GM18951 (cell line): ENCODE measurements around the gene KDM2B.

ENCODE experiments used
- POLR2A ChIP-seq: IDR thresholded peaks from 4 replicates; pipeline ENCODE4 v1.6.1; 2011; ENCODE audit warnings: mild to moderate bottlenecking; ENCODE audit not compliant: insufficient read length, insufficient read depth; ENCODE audit errors: extremely low read depth
- in situ Hi-C: fragments of 300-500 bp; cut with MboI; formaldehyde crosslinking; loops from one replicate; pipeline ENCODE4 v1.12.0; 2022; ENCODE audit warnings: low sequenced_read_pairs, mixed read lengths, inconsistent platforms; ENCODE audit not compliant: unreplicated experiment

KDM2B gene

GRCh38 chr12:121383601-121384021 is 197.2 kb downstream of the KDM2B start:
- TF ChIP-seq POLR2A, result no peak
- in situ Hi-C loops, result no loop called here

DNA sequence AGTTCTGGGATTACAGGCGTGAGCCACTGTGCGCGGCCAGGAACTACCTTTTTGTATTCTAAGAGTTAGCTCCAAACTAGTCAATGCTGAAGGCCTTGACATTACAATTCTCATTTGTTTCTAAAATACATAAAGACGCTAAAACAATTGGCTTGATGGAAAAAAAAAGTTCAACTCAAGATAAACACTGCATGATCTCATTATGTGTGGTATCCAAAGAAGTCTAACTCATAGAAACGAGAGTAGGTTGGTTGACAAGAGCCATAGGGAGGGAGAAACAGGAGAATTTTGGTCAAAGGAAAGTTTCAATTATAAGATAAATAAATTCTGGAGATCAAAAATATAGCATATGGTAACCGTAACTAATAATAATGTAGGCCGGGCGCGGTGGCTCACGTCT is 200.9 kb downstream of the KDM2B start:
- TF ChIP-seq POLR2A, result no peak
- in situ Hi-C loops, result no loop called here
